ENCODE measurements around the gene RETNLB. TPM values are rescaled to one million over a fixed set of nuclear protein-coding genes. Genes with fewer than 3 reads are reported as not detected.

Gene RETNLB, protein sequence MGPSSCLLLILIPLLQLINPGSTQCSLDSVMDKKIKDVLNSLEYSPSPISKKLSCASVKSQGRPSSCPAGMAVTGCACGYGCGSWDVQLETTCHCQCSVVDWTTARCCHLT
- not detected for total RNA-seq

DNA sequence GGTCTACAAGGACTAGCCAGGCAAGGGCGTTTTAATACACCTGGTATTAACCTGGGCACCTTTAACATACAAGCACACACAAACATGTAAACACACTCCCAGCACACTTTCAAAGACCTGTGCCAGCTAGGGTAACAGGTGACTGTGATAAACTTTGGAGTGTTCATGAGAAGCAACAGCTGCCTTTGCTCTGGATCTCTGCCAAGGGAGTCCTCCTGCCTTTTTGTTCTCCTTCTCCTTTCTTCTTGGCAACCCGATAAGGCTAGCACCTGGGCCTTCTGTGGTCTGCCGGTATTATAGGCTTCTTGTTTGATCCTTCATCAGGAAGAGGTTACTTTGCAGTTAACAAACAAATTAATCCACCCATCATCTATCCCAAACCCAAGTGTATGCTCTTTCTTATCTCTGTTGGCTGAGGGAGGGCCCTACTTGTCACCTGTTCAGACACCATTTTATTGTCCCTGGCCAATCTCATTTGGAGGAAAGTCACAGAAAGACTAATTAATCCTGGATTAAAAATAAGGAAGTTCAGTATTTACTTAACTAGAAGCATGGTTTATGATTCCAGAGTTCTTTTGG lies at the start of gene RETNLB:
Gene RETNLB, minus strand, starts transcription at position 7 of the 579 bp plus-strand sequence. CDS start 225 bp downstream, outside the sequence.

Small RNA genes within 50 kb of the gene (small RNA-seq; reads per million reads assigned to genes)
- not detected for gene AC092185.1

Other genes starting within 250 kb of the RETNLB start
- gene MYH15, start 246.8 kb downstream of the RETNLB start, total RNA-seq: 1.2 TPM
- gene CIP2A, start 168.0 kb downstream of the RETNLB start, total RNA-seq: 26.1 TPM
- gene DZIP3, start 167.7 kb downstream of the RETNLB start, total RNA-seq: 84.0 TPM
- gene TRAT1, start 65.4 kb upstream of the RETNLB start, total RNA-seq: not detected
- gene GUCA1C, start 196.5 kb upstream of the RETNLB start, total RNA-seq: not detected

All from diencephalon (tissue), 1 donor.